ENCODE data around the gene BMX.

The BMX gene

GRCh38 chrX:15567267-15567666 lies 66.7 kb downstream of the BMX start:
- no peak for DNase-seq (ENCODE audit: low spot score)
- POLR2A ChIA-PET (ENCODE audit: low non-redundant PET): no interaction called here
- CTCF ChIA-PET: no interaction called here
- no peak overlapping the region for H3K27ac ChIP-seq
- TF ChIP-seq CTCF (conservative IDR thresholded peaks at IDR 0.05; ENCODE audit: low read depth): no peak

DNA sequence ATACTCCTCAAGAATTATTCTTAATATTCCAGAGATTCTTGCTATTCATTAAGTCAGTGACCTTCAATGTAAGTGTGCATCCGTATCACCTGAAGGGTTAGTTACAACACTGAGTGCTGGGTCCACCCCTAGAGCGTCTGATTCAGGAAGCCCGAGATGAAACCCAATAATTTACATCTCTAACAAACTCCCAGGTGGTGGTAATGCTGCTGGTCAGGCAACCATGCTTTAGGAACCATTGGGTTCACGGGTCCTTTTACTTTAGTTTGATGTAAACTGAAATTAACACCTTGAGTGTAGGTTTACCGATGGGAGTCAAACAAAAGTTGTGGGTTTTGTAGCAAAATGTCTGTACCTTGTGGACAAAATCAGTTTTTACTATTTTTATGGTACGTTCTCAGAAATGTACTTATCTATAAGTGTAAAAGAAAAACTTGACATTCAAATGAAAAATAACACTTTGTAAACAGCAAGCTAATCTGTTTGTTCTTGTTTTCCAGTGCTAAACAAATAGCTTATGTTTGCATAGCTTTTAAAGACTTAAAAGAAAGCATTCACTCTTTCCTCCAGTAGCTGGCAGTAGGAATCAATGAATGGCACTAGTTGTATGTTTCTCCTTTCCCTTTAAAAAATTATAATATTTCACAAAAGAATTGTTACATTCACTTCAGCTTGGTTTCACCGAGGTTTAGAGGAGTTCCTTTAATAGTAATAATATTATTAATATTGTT lies 67.4 kb downstream of the BMX start:
- POLR2A ChIA-PET (ENCODE audit: low non-redundant PET): no interaction called here
- TF ChIP-seq CTCF (conservative IDR thresholded peaks at IDR 0.05; ENCODE audit: low read depth): 0 out of 2 replicates have a peak, but pooled peaks have one; percentile 22
- CTCF ChIA-PET: interaction anchor here (0.6 kb wide), 1 partner anchor 80 kb away, joined by 4 read pairs; no protein-coding TSS in a partner anchor
- no peak overlapping the region for H3K27ac ChIP-seq
- no peak for DNase-seq (ENCODE audit: low spot score)

DNA sequence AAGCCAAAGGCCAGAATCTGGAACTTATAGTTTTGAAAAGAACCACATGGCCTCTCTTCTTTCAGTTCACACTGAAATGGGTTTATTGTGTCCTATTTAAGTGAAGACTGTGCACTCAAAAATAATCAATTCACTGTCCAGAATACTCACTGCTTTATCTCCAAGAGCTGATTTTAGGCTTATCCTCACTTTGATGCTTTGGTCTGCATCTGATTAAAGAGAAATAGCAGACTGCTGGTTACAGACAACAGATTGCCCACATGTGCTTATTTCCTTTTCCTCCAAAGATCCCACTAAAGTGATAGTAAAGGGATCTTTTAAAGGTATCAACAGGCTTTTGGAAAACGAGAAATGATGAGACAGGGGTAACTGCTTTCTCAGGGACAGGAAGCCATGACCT lies 69.5 kb downstream of the BMX start:
- POLR2A ChIA-PET (ENCODE audit: low non-redundant PET): no interaction called here
- H3K27ac ChIP-seq: no peak overlapping the region
- no peak for DNase-seq (ENCODE audit: low spot score)
- no peak for TF ChIP-seq CTCF (conservative IDR thresholded peaks at IDR 0.05; ENCODE audit: low read depth)
- CTCF ChIA-PET: no interaction called here

DNA sequence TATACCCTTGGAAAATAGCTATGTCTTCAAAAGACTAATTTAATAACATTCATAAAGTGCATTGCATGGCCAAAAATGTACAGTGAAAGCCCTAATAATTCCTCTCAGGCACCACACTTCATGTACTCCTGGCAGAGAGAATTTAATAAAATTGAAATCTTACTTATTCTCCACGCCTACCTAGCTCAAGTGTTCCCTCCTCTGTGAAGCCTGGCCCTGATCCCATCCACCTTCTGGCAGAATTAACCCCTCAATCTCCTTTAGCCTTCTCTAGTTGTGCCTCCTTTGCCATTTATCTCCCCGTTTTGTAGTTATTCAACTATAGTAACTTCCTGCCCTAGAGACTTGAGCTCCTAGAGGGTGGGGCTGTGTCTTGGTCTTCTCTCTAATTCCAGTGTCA lies 73.4 kb downstream of the BMX start:
- no peak for DNase-seq (ENCODE audit: low spot score)
- no peak overlapping the region for H3K27ac ChIP-seq
- ChIA-PET POLR2A (ENCODE audit: low non-redundant PET) (no interaction called here), CTCF (no interaction called here)
- TF ChIP-seq CTCF (conservative IDR thresholded peaks at IDR 0.05; ENCODE audit: low read depth): no peak

- no peak for DNase-seq (ENCODE audit: low spot score)
- POLR2A ChIA-PET (ENCODE audit: low non-redundant PET): no interaction called here
- no peak for TF ChIP-seq CTCF (conservative IDR thresholded peaks at IDR 0.05; ENCODE audit: low read depth)
- CTCF ChIA-PET: no interaction called here
- H3K27ac ChIP-seq: no peak overlapping the region
Measured at GRCh38 chrX:15576019-15576418, 75.4 kb downstream of the BMX start.

DNA sequence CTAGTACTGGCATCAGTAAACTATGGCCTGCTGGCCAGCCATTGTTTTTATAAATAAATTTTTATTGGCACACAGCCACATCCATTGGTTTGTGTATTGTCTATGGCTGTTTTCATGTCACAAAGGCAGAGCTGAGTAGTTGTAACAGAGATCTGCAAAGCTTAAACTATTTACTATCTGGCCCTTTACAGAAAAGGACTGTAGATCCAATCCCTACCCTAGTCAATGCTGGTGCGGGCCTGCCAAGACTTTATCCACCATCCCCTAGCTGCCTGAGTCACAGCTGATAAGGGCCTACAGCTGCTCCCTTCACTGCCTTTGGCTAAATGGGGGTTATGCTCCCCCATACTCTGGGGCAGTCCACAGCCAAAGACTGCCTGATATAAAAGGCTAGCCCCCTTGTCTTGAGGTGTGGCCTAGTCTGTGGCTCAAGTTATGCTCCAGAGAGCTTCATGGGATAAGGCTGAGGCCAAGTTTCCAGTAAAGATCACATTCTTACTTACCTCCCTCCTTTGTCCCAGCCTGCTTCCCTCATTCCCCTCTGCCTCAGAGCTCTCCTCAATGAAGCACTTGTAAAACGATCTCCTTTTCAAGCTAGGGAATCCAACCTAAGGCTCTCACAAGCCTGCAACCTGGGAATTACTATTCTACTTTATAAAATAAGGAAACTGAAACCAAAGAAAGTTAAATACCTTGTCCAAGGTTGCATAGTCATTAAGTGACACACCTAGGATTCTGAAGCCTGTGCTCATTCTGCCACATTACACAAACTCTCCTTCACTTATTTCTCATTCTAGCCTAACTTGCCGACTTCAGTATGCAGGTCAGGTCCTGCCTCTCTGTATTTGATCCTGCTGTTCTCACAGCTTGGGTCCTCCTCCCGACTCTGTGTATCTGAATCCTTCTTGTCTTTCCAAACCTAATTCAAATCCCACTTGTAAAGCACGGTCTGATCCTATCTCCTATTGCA lies 79.5 kb downstream of the BMX start:
- TF ChIP-seq CTCF (conservative IDR thresholded peaks at IDR 0.05; ENCODE audit: low read depth): no peak
- POLR2A ChIA-PET (ENCODE audit: low non-redundant PET): no interaction called here
- no peak overlapping the region for H3K27ac ChIP-seq
- CTCF ChIA-PET: interaction anchor here (0.5 kb wide), 1 partner anchor 1169 kb away, joined by 3 read pairs; no protein-coding TSS in a partner anchor
- DNase-seq (ENCODE audit: low spot score): no peak
